ENCODE data around the gene PLD3. TPM values are rescaled to one million over a fixed set of nuclear protein-coding genes. Genes with fewer than 3 reads are reported as not detected.

The PLD3 gene
- polyA plus RNA-seq, 4 donors, result 48.1 to 314 (median 93.6) TPM

DNA sequence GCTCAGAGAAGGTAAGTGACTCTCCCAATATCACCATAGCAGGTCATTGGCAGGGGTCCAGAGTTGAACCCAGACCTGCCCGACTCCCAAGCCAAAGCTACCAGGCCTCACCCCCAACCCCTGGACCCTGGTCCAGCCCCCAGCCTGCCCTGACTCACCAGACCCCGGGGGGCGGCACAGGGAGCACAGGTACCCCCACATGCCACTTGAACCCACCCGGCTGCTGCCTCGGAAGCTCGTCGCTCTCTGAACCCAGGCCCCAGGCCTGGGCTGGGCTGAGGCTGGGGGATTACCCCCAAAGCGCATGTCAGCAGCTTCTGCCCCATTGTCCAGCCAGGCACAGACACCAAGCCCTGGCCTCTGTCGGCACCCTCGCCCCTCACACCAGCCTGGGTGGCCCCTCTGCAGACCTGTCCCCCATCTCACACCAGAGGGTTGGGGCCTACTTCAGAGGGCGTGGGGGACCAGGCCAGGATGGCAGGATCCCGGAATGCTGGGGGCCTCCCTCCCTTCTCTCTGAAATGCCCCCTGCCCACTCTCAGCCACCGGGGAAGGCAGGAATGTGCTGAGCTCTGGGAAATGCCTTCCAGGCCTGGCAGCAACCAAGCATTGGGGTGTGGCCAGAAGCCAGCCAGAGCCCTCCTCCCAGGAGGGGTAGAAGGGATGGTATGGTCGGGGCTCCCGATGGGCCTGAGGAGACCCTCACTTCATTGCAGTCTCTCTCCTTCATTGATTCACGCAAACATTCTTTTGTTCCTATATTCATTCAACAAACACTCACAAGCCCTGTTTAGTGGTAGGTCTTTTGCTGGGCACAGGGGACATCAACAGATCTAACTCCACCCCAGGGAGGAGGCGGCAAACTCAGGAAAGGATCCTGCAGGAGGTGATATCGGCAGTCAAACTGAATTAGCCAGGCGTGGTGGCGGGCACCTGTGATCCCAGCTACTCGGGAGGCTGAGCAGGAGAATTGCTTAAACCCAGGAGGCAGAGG lies 66.3 kb downstream of the PLD3 start:
- no peaks in the 10 kb centered on the region for H3K36me3 ChIP-seq (ENCODE audit: control insufficient read depth in 3 of 3, insufficient read depth in 2 of 3, low read depth in 1 of 3, low read length in 3 of 3)
- peaks cover 0 to 4% (median 0%) of the 10 kb centered on the region in 3 donors for H3K27me3 ChIP-seq (ENCODE audit: control insufficient read depth in 3 of 3, insufficient read depth in 3 of 3, low read length in 3 of 3)
- FAIRE-seq (no peak), DNase-seq (no peak)
- whole genome bisulfite sequencing, 3 donors, result 84 to 90% (median 86%) methylated on average over 19 to 21 of the region's 21 CpGs
- no peaks in the 10 kb centered on the region for H3K9me3 ChIP-seq (ENCODE audit: control insufficient read depth in 2 of 2, insufficient read depth in 1 of 2, low read depth in 1 of 2, low read length in 1 of 2)
- H3K27ac ChIP-seq (ENCODE audit: low read depth in 1 of 3, low read length in 2 of 3), result no peak overlapping the region
- no peak overlapping the region for H3K4me3 ChIP-seq (ENCODE audit: low read depth in 1 of 3, low read length in 3 of 3)
- peaks cover 0 to 27% (median 0%) of the 10 kb centered on the region in 3 donors for H3K4me1 ChIP-seq (ENCODE audit: control insufficient read depth in 3 of 3, insufficient read depth in 2 of 3, low read depth in 1 of 3, low read length in 2 of 3)

DNA sequence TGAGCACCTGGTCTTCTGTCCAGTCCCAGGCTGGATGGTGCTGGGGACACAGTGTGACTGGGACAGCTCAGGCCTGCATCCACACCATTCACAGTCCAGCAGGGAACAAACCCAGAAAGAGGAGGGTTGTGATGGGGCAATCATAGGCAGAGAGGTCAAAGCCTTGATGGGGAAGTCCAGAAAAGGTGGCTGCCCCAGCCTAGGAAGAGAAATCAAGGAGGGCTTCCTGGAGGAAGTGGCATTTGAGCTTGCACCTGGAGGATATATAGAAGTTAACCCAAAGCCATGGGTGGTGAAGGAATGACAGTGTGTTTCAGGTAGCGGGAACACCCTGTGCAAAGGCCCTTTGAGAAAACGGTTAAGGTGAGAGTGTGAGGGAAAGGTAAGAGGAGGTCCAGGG lies 67.3 kb downstream of the PLD3 start:
- H3K4me1 ChIP-seq (ENCODE audit: control insufficient read depth in 3 of 3, insufficient read depth in 2 of 3, low read depth in 1 of 3, low read length in 2 of 3), result peaks cover 0 to 30% (median 0%) of the 10 kb centered on the region in 3 donors
- H3K27ac ChIP-seq (ENCODE audit: low read depth in 1 of 3, low read length in 2 of 3), result no peak overlapping the region
- FAIRE-seq (no peak), DNase-seq (no peak)
- no peaks in the 10 kb centered on the region for H3K36me3 ChIP-seq (ENCODE audit: control insufficient read depth in 3 of 3, insufficient read depth in 2 of 3, low read depth in 1 of 3, low read length in 3 of 3)
- H3K27me3 ChIP-seq (ENCODE audit: control insufficient read depth in 3 of 3, insufficient read depth in 3 of 3, low read length in 3 of 3), result peaks cover 0 to 4% (median 0%) of the 10 kb centered on the region in 3 donors
- H3K9me3 ChIP-seq (ENCODE audit: control insufficient read depth in 2 of 2, insufficient read depth in 1 of 2, low read depth in 1 of 2, low read length in 1 of 2), result no peaks in the 10 kb centered on the region
- WGBS, 3 donors, result 65 to 82% (median 71%) methylated on average over 2 of the region's 2 CpGs
- H3K4me3 ChIP-seq (ENCODE audit: low read depth in 1 of 3, low read length in 3 of 3), result no peak overlapping the region

DNA sequence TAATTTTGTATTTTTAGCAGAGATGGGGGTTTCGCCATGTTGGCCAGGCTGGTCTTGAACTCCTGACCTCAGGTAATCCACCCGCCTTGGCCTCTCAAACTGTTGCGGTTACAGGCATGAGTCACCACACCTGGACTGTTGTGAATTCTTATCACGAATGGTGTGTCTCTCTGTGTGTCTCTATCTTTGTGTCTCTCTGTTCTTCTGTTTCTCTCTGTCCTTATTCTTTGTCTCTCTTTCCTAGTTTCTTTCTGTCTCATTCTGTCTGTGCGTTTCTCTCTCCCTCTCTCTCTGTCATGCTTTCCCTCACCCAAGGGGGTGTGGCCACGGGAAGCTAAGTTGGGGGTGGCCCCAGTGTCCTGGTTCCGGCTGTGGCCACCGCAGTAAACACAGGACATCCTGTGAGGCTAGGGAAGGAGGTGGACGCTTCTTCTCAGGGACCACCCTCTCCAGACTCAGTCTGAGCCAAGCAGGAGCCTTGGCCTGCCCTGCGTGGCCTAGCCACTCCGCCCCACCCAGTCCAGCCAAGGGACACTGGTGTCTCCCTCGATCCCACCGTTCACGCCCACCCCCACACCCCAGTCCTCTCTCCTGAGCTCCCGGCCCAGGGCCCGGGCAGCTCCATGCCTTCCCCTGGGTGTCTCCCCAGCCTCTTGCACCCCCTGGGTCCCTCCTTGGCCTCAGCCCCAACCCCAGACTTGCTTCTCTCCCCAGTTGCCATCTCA lies 68.6 kb downstream of the PLD3 start:
- Histone ChIP-seq H3K36me3 (ENCODE audit: control insufficient read depth in 3 of 3, insufficient read depth in 2 of 3, low read depth in 1 of 3, low read length in 3 of 3) (peaks cover 0 to 3% (median 0%) of the 10 kb centered on the region in 3 donors), H3K27me3 (ENCODE audit: control insufficient read depth in 3 of 3, insufficient read depth in 3 of 3, low read length in 3 of 3) (peaks cover 0 to 4% (median 0%) of the 10 kb centered on the region in 3 donors), H3K9me3 (ENCODE audit: control insufficient read depth in 2 of 2, insufficient read depth in 1 of 2, low read depth in 1 of 2, low read length in 1 of 2) (no peaks in the 10 kb centered on the region), H3K4me1 (ENCODE audit: control insufficient read depth in 3 of 3, insufficient read depth in 2 of 3, low read depth in 1 of 3, low read length in 2 of 3) (peaks cover 0 to 33% (median 0%) of the 10 kb centered on the region in 3 donors), H3K27ac (ENCODE audit: low read depth in 1 of 3, low read length in 2 of 3) (peak overlapping the region in 2 of 3 donors; percentile 78 to 83), H3K4me3 (ENCODE audit: low read depth in 1 of 3, low read length in 3 of 3) (no peak overlapping the region)
- FAIRE-seq (no peak), DNase-seq (peak in 1 of 2 donors; percentile 50)
- 40 to 54% (median 43%) methylated on average over 16 of the region's 16 CpGs for WGBS, 3 donors

DNA sequence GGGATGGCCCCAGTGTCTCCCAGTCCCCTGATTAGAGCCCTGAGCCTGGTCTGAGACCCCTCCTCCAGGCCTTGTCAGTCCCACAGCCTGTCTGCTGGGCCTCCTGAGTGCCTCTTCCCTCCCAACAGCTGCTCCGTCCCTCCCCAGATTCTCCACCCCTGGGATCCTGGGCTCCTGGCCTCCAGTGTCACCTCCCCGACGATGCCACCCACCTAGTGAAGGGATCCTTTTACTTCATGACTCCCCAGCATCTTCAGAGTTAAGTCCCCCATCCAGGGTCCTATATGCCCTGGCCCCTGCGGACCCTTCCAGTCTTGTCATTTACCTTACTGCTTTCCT lies 69.1 kb downstream of the PLD3 start:
- 76 to 82% (median 76%) methylated on average over 4 of the region's 4 CpGs for WGBS, 3 donors
- Histone ChIP-seq H3K9me3 (ENCODE audit: control insufficient read depth in 2 of 2, insufficient read depth in 1 of 2, low read depth in 1 of 2, low read length in 1 of 2) (no peaks in the 10 kb centered on the region), H3K27ac (ENCODE audit: low read depth in 1 of 3, low read length in 2 of 3) (peak overlapping the region in 2 of 3 donors; percentile 78 to 83), H3K4me1 (ENCODE audit: control insufficient read depth in 3 of 3, insufficient read depth in 2 of 3, low read depth in 1 of 3, low read length in 2 of 3) (peaks cover 0 to 34% (median 0%) of the 10 kb centered on the region in 3 donors), H3K4me3 (ENCODE audit: low read depth in 1 of 3, low read length in 3 of 3) (no peak overlapping the region), H3K27me3 (ENCODE audit: control insufficient read depth in 3 of 3, insufficient read depth in 3 of 3, low read length in 3 of 3) (peaks cover 0 to 4% (median 0%) of the 10 kb centered on the region in 3 donors), H3K36me3 (ENCODE audit: control insufficient read depth in 3 of 3, insufficient read depth in 2 of 3, low read depth in 1 of 3, low read length in 3 of 3) (peaks cover 0 to 7% (median 3%) of the 10 kb centered on the region in 3 donors)
- no peak for DNase-seq
- FAIRE-seq, result no peak

DNA sequence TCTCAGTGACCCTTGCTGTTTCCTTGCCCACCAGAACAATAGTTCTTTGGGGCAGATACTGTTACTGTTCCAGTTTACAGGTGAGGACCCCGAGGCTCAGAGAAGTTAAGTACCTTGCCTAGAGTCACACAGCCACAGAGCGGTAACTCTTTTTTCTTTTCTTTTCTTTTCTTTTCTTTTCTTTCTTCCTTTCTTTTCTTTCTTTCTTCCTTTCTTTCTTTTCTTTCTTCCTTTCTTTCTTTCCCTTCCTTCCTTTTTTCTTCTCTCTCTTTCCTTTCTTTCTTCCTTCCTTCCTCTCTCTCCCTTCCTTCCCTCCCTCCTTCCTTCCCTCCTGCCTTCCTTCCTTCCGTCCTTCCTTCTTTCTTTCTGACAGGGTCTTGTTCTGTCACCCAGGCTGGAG lies 69.5 kb downstream of the PLD3 start:
- Histone ChIP-seq H3K36me3 (ENCODE audit: control insufficient read depth in 3 of 3, insufficient read depth in 2 of 3, low read depth in 1 of 3, low read length in 3 of 3) (peaks cover 0 to 11% (median 4%) of the 10 kb centered on the region in 3 donors), H3K9me3 (ENCODE audit: control insufficient read depth in 2 of 2, insufficient read depth in 1 of 2, low read depth in 1 of 2, low read length in 1 of 2) (no peaks in the 10 kb centered on the region), H3K27me3 (ENCODE audit: control insufficient read depth in 3 of 3, insufficient read depth in 3 of 3, low read length in 3 of 3) (peaks cover 0 to 4% (median 0%) of the 10 kb centered on the region in 3 donors), H3K4me3 (ENCODE audit: low read depth in 1 of 3, low read length in 3 of 3) (no peak overlapping the region), H3K27ac (ENCODE audit: low read depth in 1 of 3, low read length in 2 of 3) (peak overlapping the region in 2 of 3 donors; percentile 78 to 83), H3K4me1 (ENCODE audit: control insufficient read depth in 3 of 3, insufficient read depth in 2 of 3, low read depth in 1 of 3, low read length in 2 of 3) (peaks cover 0 to 34% (median 0%) of the 10 kb centered on the region in 3 donors)
- DNase-seq (no peak), FAIRE-seq (no peak)
- 90 to 91% (median 90%) methylated on average over 3 of the region's 3 CpGs for WGBS, 3 donors

DNA sequence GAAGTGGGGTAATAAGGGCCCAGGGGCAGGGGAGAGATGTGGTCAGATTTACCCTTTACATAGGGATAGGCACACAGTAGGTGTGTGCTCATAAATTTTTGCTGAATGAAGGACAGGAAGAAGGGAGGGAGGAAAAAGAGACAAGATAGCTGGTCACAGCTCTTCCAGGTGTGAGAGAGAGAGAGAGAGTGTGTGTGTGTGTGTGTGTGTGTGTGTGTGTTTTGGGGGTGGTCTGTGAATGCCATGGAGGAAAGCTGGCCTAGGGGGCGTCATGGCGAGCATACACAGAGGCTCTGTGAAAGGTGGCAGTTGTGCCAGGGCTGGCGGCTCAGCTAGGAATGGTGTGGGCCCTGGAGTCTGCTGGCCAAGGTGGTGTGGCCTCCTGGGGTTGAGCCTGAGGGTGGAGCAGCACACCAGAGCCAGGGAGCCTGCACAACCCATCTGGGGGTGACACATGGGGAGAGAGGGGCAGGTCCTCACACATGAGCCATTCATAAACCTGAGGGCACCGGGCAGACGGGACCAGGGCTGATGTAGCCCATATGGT lies 70.6 kb downstream of the PLD3 start:
- H3K9me3 ChIP-seq (ENCODE audit: control insufficient read depth in 2 of 2, insufficient read depth in 1 of 2, low read depth in 1 of 2, low read length in 1 of 2), result no peaks in the 10 kb centered on the region
- DNase-seq (no peak), FAIRE-seq (no peak)
- H3K4me3 ChIP-seq (ENCODE audit: low read depth in 1 of 3, low read length in 3 of 3), result no peak overlapping the region
- H3K27me3 ChIP-seq (ENCODE audit: control insufficient read depth in 3 of 3, insufficient read depth in 3 of 3, low read length in 3 of 3), result no peaks in the 10 kb centered on the region
- H3K4me1 ChIP-seq (ENCODE audit: control insufficient read depth in 3 of 3, insufficient read depth in 2 of 3, low read depth in 1 of 3, low read length in 2 of 3), result peaks cover 0 to 34% (median 0%) of the 10 kb centered on the region in 3 donors
- H3K27ac ChIP-seq (ENCODE audit: low read depth in 1 of 3, low read length in 2 of 3), result no peak overlapping the region
- peaks cover 0 to 18% (median 4%) of the 10 kb centered on the region in 3 donors for H3K36me3 ChIP-seq (ENCODE audit: control insufficient read depth in 3 of 3, insufficient read depth in 2 of 3, low read depth in 1 of 3, low read length in 3 of 3)
- WGBS, 3 donors, result 79 to 82% (median 80%) methylated on average over 5 of the region's 5 CpGs

DNA sequence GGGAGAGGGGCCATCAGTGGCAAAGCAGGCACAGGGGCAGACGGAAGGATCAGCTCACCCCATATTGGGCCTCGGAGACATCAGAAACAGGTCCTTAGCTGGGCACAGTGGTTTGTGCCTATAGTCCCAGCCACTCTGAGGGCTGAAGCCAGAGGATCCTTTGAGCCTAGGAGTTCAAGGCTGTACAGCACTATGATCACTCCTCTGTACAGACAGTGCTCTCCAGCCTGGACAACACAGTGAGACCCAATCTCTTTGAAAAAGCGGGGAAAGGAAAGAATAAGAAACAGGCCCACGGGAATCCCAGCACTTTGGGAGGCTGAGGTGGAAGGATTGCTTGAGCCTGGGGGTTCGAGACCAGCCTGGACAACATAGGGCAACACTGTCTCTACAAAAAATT lies 71.3 kb downstream of the PLD3 start:
- no peaks in the 10 kb centered on the region for H3K27me3 ChIP-seq (ENCODE audit: control insufficient read depth in 3 of 3, insufficient read depth in 3 of 3, low read length in 3 of 3)
- 82 to 89% (median 85%) methylated on average over 5 of the region's 5 CpGs for WGBS, 3 donors
- FAIRE-seq, result no peak
- no peak for DNase-seq
- no peaks in the 10 kb centered on the region for H3K9me3 ChIP-seq (ENCODE audit: control insufficient read depth in 2 of 2, insufficient read depth in 1 of 2, low read depth in 1 of 2, low read length in 1 of 2)
- no peak overlapping the region for H3K27ac ChIP-seq (ENCODE audit: low read depth in 1 of 3, low read length in 2 of 3)
- H3K4me3 ChIP-seq (ENCODE audit: low read depth in 1 of 3, low read length in 3 of 3), result no peak overlapping the region
- peaks cover 0 to 34% (median 0%) of the 10 kb centered on the region in 3 donors for H3K4me1 ChIP-seq (ENCODE audit: control insufficient read depth in 3 of 3, insufficient read depth in 2 of 3, low read depth in 1 of 3, low read length in 2 of 3)
- peaks cover 0 to 18% (median 4%) of the 10 kb centered on the region in 3 donors for H3K36me3 ChIP-seq (ENCODE audit: control insufficient read depth in 3 of 3, insufficient read depth in 2 of 3, low read depth in 1 of 3, low read length in 3 of 3)

- H3K27me3 ChIP-seq (ENCODE audit: control insufficient read depth in 3 of 3, insufficient read depth in 3 of 3, low read length in 3 of 3), result no peaks in the 10 kb centered on the region
- peak overlapping the region in 2 of 3 donors; percentile 98 to 100 for H3K27ac ChIP-seq (ENCODE audit: low read depth in 1 of 3, low read length in 2 of 3)
- H3K9me3 ChIP-seq (ENCODE audit: control insufficient read depth in 2 of 2, insufficient read depth in 1 of 2, low read depth in 1 of 2, low read length in 1 of 2), result no peaks in the 10 kb centered on the region
- peaks cover 0 to 31% (median 0%) of the 10 kb centered on the region in 3 donors for H3K4me1 ChIP-seq (ENCODE audit: control insufficient read depth in 3 of 3, insufficient read depth in 2 of 3, low read depth in 1 of 3, low read length in 2 of 3)
- H3K4me3 ChIP-seq (ENCODE audit: low read depth in 1 of 3, low read length in 3 of 3), result peak overlapping the region; percentile 64 to 68 (median 66)
- DNase-seq (no peak), FAIRE-seq (no peak)
- peaks cover 0 to 18% (median 4%) of the 10 kb centered on the region in 3 donors for H3K36me3 ChIP-seq (ENCODE audit: control insufficient read depth in 3 of 3, insufficient read depth in 2 of 3, low read depth in 1 of 3, low read length in 3 of 3)
- 45 to 52% (median 46%) methylated on average over 14 of the region's 14 CpGs for WGBS, 3 donors
Observed at GRCh38 chr19:40420451-40420765, 71.9 kb downstream of the PLD3 start.
